K562 (cell line): ENCODE measurements around the gene SEC14L1. TPM values are rescaled to one million over a fixed set of nuclear protein-coding genes. Genes with fewer than 3 reads are reported as not detected.

Source experiments
- ATAC-seq: fragments of 200-7000 bp; cut with Tn5 transposase; 3 replicates; pipeline ENCODE4 v1.9.1; 2020; ENCODE audit warnings: moderate library complexity
- BruUV-seq: library from RNA; stranded (reverse); fragments of 400-500 nt; replicated peaks from 2 replicates; lab custom pipeline; 2021; lab: Mats Ljungman, UMichigan
- CTCF ChIA-PET: fragments of 300-600 bp; formaldehyde crosslinking; extraction: SDS; loops from one replicate; lab custom pipeline; 2021; ENCODE audit warnings: low intra/inter-chr PET ratio; lab: Yijun Ruan, JAX
- POLR2A ChIA-PET: fragments of 300-600, 350-650 bp; sonication (Branson Sonifier 250); formaldehyde crosslinking; extraction: SDS; loops from one replicate; lab custom pipeline; 2021; ENCODE audit warnings: antibody characterized with exemption, inconsistent platforms; lab: Yijun Ruan, JAX
- DNase-seq, 4 experiments: peaks; one replicate each; pipeline versions ENCODE4 v3.0.0 to v3.0.0-alpha.2; 2011 to 2018; ENCODE audit warnings: low spot score in 3 of 4, mixed read lengths in 3 of 4; ENCODE audit errors: extremely low read depth in 1 of 4
- FAIRE-seq: peaks from 2 replicates; lab custom pipeline; 2011; peaks lifted over from hg19 to GRCh38; lab: Jason Lieb, UNC
- H2AFZ ChIP-seq: 2 replicates; pipeline ENCODE4 v1.6.0; 2011; ENCODE audit warnings: low read depth, low read length, control low read depth, inconsistent platforms
- H3K27ac ChIP-seq: fragments of 200-600 bp; 3 replicates; pipeline ENCODE4 v1.8.0; 2011; ENCODE audit warnings: low read depth, mild to moderate bottlenecking, control low read depth, inconsistent platforms, low read length, moderate library complexity, mixed read lengths; ENCODE audit errors: extremely low read depth
- H3K27me3 ChIP-seq, 2 experiments: fragments of 300-600 bp in 1 of 2; 2 replicates in 1 of 2; 3 replicates in 1 of 2; pipeline versions ENCODE4 v1.6.0 to v1.8.0; 2011; ENCODE audit warnings: inconsistent platforms in 2 of 2, low read length in 2 of 2, mild to moderate bottlenecking in 1 of 2, mixed read lengths in 1 of 2, moderate library complexity in 1 of 2; ENCODE audit not compliant: control insufficient read depth in 2 of 2, insufficient read depth in 2 of 2
- H3K36me3 ChIP-seq: fragments of 300-600 bp; 3 replicates; pipeline ENCODE4 v1.8.0; 2011; ENCODE audit warnings: mild to moderate bottlenecking, low read length, inconsistent platforms; ENCODE audit not compliant: control insufficient read depth, insufficient read depth
- H3K4me1 ChIP-seq, 2 experiments: fragments of 200-600 bp in 1 of 2; replicated peaks in 1 of 2; 2 replicates in 1 of 2; 3 replicates in 1 of 2; pipeline versions ENCODE4 v1.5.1 to v1.8.0; 2011; ENCODE audit warnings: inconsistent platforms in 2 of 2, low read length in 2 of 2, mild to moderate bottlenecking in 1 of 2, mixed read lengths in 1 of 2, moderate library complexity in 1 of 2; ENCODE audit not compliant: control insufficient read depth in 2 of 2, insufficient read depth in 2 of 2
- H3K4me2 ChIP-seq: 2 replicates; pipeline ENCODE4 v1.6.1; 2011; ENCODE audit warnings: low read length, control low read depth, inconsistent platforms, mixed read lengths; ENCODE audit not compliant: insufficient read depth
- H3K4me3 ChIP-seq: fragments of 200-600 bp; sonication (generic), shearing (Covaris generic); 2 replicates; pipeline ENCODE4 v1.5.1; 2016; ENCODE audit warnings: control low read depth, inconsistent platforms
- H3K79me2 ChIP-seq: fragments of 200-600 bp; 3 replicates; pipeline ENCODE4 v1.8.0; 2011; ENCODE audit warnings: low read length, inconsistent platforms; ENCODE audit not compliant: control insufficient read depth, insufficient read depth
- H3K9ac ChIP-seq, 2 experiments: 2 replicates each; pipeline versions ENCODE4 v1.6.0 to v1.6.1; 2011; ENCODE audit warnings: low read depth in 2 of 2, low read length in 2 of 2, control low read depth in 1 of 2, inconsistent platforms in 1 of 2, mild to moderate bottlenecking in 1 of 2, mixed read lengths in 1 of 2; ENCODE audit not compliant: insufficient read depth in 1 of 2
- H3K9me1 ChIP-seq: one replicate; pipeline ENCODE4 v1.6.0; 2011; ENCODE audit warnings: inconsistent platforms, mild to moderate bottlenecking, low read length, moderate library complexity; ENCODE audit not compliant: control insufficient read depth, insufficient read depth
- H3K9me3 ChIP-seq: replicated peaks from 2 replicates; pipeline ENCODE4 v1.5.1; 2011; ENCODE audit warnings: low read depth, low read length, inconsistent platforms; ENCODE audit not compliant: control insufficient read depth, insufficient read depth
- H4K20me1 ChIP-seq: replicated peaks from 2 replicates; pipeline ENCODE4 v1.6.1; 2011; ENCODE audit warnings: low read length, inconsistent platforms, mixed read lengths; ENCODE audit not compliant: control insufficient read depth, insufficient read depth
- POLR2G ChIP-seq: fragments of 200-400 bp; formaldehyde crosslinking; IDR thresholded peaks from 2 replicates; pipeline ENCODE4 v1.6.1; 2017; ENCODE audit warnings: low read depth, mild to moderate bottlenecking, antibody characterized with exemption, low read length, moderate library complexity
- WGBS: fragments of 100-300 bp; shearing (Covaris generic); methylation state at CpG from one replicate; pipeline ENCODE4 v1.1.6; 2016; ENCODE audit warnings: low coverage, mixed read lengths; ENCODE audit not compliant: insufficient coverage; ENCODE audit errors: missing lambda C conversion rate; 5-methylcytosine and 5-hydroxymethylcytosine counted together
- in situ Hi-C: fragments of 300-500 bp; cut with MboI; formaldehyde crosslinking; loops from 4 replicates; pipeline ENCODE4 v1.15.0; 2018; ENCODE audit warnings: inconsistent platforms, mixed read lengths
- intact Hi-C: fragments of 100-400 bp; cut with micrococcal nuclease; formaldehyde crosslinking; loops from 2 replicates; pipeline ENCODE4 v1.14.2; 2022
- polyA plus RNA-seq, 8 experiments: library from polyadenylated mRNA; depleted of rRNA in 4 of 8; stranded (reverse) in 5 of 8; unstranded in 3 of 8; fragments of >200 nt; fragmentation: Nextera tagmentation in 2 of 8; fragmentation: Illumina TruSeq in 1 of 8; extraction: Ambion mirVana in 2 of 8; extraction: Trizol in 1 of 8; gene quantifications; 2 replicates each; pipeline versions ENCODE4 v1.2.1 to v1.2.3, GENCODE V29; 2011 to 2014; ENCODE audit warnings: inconsistent platforms in 1 of 8, missing spikeins in 1 of 8
- total RNA-seq, 7 experiments: library from RNA; depleted of rRNA in 6 of 7; stranded (reverse); fragments of >200 nt in 6 of 7; fragmentation: Illumina TruSeq in 2 of 7; extraction: Trizol in 2 of 7; gene quantifications; 2 replicates each; pipeline versions ENCODE4 v1.2.1 to v1.2.3, GENCODE V29; 2011 to 2021; ENCODE audit warnings: low replicate concordance in 1 of 7
- TF ChIP-seq, protein P1 (sequence below): sonication (generic); formaldehyde crosslinking; IDR thresholded peaks from 2 replicates; pipeline ENCODE4 v1.8.0; 2022; ENCODE audit warnings: missing genetic modification reagents, mild to moderate bottlenecking, borderline replicate concordance

The SEC14L1 gene
- total and polyA plus RNA-seq, 9 of the 15 experiments (the other 6 are each of a cell fraction or from before 2014, with no cell fraction given): 3.1 to 39.7 (median 15.2) TPM

DNA sequence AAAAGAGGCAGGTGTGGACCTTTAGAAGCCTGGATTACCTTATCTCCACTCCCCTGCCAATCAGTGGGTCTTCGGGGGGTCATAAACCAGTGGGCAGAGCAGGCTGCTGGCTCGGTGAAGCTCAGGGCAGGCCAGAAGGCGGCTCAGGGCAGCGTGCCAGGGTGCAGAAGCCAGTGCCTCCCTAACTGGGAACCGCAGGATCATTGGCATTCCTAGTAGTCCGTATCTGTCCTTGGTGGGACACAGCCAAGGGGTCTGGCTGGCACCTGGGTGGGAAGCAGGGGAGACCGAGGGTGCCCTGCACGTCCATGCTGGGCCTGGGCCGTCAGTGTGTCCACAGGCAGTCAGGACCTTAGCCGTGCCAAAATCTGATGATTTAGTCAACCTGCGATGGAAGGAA, 76.8 kb downstream of the SEC14L1 start:
- CTCF ChIA-PET: interaction anchor here (0.7 kb wide), 1 partner anchor 100 kb away, joined by 3 read pairs; no protein-coding TSS in a partner anchor
- ATAC-seq: no peak
- H3K9ac ChIP-seq: peak overlapping the region in 1 of 2 experiments; percentile 41; a peak in 1 of 4 replicates
- no peak overlapping the region for H3K4me2 ChIP-seq
- BruUV-seq: no TSS peak
- POLR2A ChIA-PET: interaction anchor here (1.4 kb wide), 1 partner anchor 11 kb away, joined by 5 read pairs; no protein-coding TSS in a partner anchor
- no peaks in the 10 kb centered on the region for H3K79me2 ChIP-seq
- in situ Hi-C loops (no loop called here), intact Hi-C loops (no loop called here)
- H3K4me1 ChIP-seq: peaks cover 0 to 26% of the 10 kb centered on the region in 2 experiments; a peak in 3 of 5 replicates
- DNase-seq: no peak
- peaks cover 35% of the 10 kb centered on the region; the same call in 2 of the 3 replicates for H3K36me3 ChIP-seq
- WGBS: 80% methylated on average over 11 of the region's 11 CpGs
- H3K27ac ChIP-seq: no peak overlapping the region
- 0 out of 2 replicates have a peak, but pooled peaks have one; percentile 14 for TF ChIP-seq POLR2G
- TF ChIP-seq, protein P1, sequence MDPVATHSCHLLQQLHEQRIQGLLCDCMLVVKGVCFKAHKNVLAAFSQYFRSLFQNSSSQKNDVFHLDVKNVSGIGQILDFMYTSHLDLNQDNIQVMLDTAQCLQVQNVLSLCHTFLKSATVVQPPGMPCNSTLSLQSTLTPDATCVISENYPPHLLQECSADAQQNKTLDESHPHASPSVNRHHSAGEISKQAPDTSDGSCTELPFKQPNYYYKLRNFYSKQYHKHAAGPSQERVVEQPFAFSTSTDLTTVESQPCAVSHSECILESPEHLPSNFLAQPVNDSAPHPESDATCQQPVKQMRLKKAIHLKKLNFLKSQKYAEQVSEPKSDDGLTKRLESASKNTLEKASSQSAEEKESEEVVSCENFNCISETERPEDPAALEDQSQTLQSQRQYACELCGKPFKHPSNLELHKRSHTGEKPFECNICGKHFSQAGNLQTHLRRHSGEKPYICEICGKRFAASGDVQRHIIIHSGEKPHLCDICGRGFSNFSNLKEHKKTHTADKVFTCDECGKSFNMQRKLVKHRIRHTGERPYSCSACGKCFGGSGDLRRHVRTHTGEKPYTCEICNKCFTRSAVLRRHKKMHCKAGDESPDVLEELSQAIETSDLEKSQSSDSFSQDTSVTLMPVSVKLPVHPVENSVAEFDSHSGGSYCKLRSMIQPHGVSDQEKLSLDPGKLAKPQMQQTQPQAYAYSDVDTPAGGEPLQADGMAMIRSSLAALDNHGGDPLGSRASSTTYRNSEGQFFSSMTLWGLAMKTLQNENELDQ (CRISPR knock-in tag): no peak
- H3K27me3 ChIP-seq: no peaks in the 10 kb centered on the region
- no peaks in the 10 kb centered on the region for H3K9me1 ChIP-seq
- no peak for FAIRE-seq
- H4K20me1 ChIP-seq: no peaks in the 10 kb centered on the region; the same call in 1 of the 2 replicates
- H3K9me3 ChIP-seq: no peaks in the 10 kb centered on the region
- no peak overlapping the region for H3K4me3 ChIP-seq
- H2AFZ ChIP-seq: no peak overlapping the region
